Measurements from ENCODE around the gene SYTL2.
"Not testable (repeated sequence)": the region's sequence is repeated elsewhere in the genome, so short reads cannot be mapped to it uniquely, and the experiment has no call there.

SYTL2 gene

DNA sequence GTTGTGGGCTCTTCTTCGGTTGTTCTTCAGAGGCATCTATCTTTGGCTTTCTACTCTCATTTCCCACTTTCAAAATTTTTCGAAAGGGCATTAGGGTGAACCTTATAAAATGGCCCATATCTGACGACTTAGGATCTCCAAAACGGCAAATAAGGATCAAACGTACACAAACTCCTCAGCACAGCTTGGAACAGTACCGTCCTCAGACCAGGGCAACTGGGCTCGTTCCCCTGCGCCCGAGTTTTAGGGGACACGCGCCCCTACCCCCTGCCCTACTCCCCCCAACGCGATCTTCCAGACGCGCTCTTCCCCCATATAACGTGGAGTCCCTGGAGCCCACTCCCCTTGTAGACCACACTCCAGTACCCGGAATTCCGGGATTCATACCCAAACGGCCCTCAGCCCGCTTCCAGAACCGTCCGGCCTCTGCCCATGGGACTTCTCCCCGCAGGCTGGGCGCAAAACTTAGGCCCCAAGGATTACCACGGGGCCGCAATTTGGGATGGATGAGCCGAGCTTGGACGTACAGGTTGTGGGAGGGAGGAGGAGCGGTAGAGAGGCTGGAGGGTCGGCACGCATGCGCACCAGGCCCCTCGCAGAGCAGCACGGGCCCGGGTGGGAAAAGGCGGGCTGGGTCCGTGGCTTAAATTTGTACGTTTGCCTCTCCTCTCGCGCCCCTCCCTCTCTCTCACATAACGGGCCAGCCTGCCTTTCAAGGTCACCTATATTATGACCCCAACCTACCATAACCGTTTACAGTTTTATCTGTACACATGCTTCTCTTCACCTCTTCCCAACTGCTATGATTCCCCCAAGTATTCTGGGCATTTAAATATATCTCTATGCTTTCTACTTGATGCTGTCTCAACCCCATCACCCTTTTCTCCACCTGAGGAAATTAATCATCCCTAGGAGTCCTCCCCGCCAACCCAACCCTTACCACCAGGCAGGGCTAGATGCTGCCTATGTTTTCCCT lies 128.3 kb downstream of the SYTL2 start:
- DNase-seq, result peak; percentile 49

DNA sequence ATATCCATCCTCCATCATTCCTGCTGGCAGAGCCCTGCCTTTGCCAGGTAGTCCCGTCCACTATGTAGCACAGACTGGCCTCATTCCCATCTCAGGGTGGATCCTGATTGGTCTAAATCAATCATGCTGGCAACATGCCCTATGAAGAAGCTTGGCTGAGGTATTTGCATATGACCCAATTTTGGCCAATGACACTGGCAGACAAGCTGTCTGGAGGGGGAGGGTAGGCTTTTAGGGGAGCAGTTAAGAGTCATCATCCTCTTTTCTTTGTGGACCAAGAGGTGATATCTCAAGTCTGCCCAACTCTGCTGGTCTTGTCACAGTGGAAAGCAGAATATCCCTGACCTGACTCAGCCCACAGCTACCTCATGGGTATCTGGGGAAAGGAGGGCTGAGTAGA lies 130.0 kb downstream of the SYTL2 start:
- DNase-seq, result no peak

DNA sequence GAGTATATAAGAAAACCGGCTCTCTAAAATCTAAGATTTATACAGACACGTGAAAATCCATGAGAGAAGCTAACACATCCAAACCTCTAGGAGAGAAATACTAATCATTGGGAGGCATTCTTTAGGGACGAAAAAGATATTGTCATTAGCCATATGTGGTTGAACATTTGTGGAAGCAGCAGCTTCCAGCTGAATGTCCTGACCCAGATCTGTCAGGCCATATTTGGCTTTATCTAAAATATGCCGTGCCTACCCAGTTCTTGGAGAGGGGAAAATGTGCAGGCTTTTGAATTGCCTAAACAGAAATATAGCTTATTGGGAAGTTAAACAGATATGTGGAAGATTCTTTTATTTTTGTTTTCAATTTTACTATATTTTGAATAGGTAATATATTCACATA lies 131.4 kb downstream of the SYTL2 start:
- DNase-seq, result no peak

DNA sequence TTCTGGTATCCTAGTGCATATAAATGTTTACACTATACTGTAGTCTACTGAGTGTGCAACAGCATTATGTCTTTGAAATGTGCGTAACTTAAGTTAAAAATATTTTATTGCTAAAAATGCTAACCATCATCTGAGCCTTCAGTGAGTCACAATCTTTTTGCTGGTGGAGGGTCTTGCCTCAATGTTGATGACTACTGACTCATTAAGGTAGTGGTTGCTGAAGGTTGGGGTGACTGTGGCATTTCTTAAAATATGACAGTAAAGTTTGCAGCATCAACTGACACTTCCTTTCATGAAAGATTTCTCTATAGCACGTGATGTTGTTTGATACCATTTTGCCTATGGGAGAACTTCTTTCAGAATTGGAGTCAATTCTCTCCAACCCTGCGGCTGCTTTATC lies 137.5 kb downstream of the SYTL2 start:
- DNase-seq, result no peak

DNA sequence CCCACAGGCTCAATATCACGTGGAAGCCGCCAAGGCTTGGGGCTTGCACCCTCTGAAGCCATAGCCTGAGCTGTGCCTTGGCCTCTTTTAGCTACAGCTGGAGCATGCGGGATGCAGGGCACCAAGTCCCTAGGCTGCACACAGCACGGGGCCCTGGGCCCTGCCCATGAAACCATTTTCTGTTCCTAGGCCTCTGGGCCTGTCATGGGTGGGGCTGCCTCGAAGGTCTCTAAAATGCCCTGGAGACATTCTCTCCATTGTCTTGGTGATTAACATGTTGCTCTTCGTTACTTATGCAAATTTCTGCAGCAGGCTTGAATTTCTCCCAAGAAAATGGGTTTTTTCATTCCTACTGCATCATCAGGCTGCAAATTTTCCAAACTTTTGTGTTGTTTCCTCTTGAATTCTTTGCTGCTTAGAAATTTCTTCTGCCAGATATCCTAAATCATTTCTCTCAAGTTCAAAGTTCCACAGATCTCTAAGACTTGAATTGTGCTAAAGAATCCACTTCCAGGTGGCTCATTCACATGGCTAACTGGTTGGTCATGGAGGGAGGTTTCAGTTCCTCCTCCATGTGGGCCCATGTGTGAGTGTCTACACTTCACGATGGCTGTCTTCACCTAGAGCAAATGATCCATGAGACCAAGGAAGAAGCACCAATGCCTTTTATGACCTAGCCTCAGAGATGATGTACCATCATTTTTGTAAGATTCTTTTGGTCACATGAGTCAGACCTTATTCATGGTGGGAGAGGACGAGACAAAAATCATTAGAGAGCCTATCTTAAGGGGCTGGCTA lies 138.6 kb downstream of the SYTL2 start:
- DNase-seq, result no peak

DNA sequence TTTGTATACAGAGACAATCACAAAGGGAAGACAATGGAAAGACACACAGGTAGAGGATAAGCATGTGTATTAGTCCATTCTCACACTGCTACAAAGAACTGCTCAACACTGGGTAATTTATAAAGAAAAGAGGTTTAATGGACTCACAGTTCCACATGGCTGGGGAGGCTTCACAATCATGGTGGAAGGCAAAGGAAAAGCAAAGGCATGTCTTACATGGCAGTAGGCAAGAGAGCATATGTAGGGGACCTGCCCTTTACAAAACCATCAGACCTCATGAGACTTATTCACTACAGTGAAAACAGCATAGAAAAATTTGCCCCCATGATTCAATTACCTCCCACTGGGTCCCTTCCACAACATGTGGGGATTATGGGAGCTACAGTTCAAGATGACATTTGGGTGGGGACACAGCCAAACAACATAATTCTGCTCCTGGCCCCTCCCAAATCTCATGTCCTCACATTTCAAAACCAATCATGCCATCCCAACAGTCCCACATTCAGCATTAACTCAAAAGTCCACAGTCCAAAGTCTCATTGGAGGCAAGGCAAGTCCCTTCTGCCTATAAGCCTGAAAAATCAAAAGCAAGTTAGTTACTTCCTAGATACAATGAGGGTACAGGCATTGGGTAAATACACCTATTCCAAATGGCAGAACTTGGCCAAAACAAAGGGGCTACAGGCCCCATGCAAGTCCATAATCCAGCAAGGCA lies 139.8 kb downstream of the SYTL2 start:
- not testable (repeated sequence) for DNase-seq

- no peak for DNase-seq
These were observed 142.8 kb downstream of the SYTL2 start for GRCh38 chr11:85668157-85668556.

GRCh38 chr11:85666687-85667086 lies 144.3 kb downstream of the SYTL2 start:
- no peak for DNase-seq

DNA sequence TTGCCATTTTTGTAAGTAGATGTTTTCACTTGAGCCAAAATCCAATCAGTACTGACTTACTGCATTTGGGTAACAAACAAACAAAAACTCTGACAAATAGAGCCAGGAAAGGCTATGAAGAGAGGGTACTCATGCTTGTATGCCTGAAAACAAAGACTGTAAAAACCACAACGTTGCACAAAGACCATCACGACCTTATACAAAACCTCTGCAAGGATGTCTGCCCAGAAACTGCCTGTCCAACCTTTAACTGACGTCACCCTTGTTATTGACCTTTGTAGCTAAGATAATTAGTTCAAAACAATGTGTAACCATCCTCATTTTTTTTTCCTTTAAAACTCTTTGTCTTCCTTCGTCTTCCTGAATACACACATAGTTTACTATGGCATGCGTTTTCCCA lies 145.2 kb downstream of the SYTL2 start:
- DNase-seq, result no peak

GRCh38 chr11:85664615-85665481 lies 146.1 kb downstream of the SYTL2 start, which contains the start of gene CREBZF:
Gene CREBZF, minus strand, starts transcription at chr11:85665129. Its CDS starts 254 bp downstream, at chr11:85664875.
- DNase-seq, result peak; percentile 94

DNA sequence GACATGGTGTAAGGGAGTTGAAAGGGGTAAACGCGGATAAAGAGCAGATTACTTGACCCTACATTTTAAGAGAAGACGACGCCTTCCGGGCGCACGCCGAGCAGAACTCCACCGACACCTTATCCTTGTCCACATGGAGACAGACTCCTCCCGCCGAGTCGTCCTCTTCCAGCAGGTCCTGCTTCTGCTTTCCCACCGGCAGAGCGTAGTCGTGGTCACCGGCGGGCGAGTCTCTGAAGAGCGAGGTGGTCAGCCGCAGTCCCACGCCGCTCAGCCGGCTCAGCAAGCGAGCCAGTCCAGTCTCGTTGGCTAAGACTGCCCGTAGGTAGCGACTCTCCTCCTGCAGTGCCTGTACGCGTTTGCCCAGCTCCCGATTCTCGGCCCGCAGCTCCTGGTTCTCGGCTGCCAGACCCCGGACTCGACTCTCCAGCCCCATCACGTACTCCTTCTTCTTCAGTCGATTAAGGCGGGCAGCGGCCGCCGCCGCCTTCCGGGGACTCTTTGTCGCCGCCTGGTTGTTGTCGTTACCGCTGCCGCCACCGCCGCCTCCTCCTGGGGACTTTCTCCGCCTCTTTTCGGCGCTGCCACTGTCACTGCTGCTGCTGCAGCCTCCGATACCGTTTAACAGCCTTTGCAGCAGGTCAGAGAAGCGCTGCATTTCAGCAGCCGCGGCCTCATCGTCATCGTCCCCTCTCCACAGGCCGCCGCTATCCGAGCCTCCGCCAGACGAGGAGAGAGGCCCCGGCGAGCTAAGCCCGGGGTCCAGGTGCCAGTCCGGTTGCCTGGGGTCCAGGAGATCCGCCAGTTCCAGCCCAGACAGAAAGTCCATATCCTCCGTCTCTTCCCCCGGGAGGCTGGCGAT lies 147.0 kb downstream of the SYTL2 start:
- peak; percentile 36 for DNase-seq

DNA sequence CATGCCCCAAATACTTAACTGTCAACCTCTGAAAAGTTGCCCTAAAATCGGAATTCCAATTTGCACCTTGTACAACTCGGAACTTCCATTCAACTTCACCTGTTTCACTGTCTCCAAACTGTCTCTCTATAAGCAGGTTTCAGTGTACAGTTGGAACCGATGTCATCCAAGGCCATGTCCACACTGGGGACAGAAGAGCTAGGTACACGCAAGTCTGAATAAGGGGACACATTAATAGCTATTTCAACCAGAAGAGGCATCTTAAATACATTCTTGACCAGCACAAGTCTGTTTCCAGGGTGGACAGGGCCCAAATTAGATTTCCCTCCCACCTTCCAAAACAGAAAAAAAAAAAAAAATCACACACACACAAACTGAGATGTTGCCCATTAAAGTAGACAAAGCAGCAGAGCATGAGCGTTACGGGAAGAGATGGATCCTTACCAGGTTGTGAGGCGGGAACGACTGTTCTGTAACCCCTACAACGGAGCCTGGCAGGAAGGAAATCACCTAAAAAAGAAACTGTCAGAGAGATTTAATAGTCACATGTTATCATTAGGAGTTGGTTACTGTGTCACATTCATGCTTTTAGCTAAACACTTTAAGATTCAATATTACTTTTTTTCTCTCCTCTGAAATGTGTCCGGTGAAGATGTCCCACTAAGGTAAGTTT lies 147.7 kb downstream of the SYTL2 start:
- DNase-seq, result no peak

GRCh38 chr11:85661972-85662664 lies 148.8 kb downstream of the SYTL2 start:
- no peak for DNase-seq

DNA sequence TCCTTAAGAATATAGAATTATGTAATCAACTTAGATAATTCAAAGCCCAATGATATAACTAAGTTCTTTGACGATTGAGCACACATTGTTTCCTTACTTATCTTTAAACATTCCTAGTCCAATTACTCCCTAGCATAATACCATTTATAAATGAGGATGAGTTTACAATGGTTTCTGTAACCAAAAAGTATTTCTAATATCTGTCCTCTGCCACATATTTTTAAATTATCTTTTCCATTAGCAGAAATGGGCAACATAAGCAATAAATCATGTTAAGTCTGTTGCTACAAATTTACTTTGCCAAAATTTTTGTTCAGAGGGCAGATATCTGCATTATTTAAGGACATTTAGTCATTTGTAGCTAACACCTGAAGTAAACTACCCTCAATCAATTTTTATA lies 152.8 kb downstream of the SYTL2 start:
- DNase-seq, result no peak

DNA sequence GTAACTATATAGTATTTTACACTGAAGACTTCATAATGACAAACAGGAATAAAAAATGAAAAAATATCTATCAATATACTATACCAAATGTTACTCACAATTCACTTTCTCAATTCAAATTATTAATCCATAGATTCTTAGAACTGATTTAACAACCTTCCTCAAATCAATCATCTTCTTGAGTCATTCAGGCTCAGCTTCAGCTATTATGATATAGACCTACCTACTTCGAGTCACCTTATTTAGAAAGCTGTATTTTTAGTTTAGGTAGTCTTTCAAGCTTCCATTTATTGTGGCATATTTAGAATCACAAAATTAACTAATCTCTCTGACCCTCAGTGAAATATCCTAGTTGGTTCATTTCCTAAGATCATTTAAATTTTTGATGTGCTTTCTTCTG lies 154.2 kb downstream of the SYTL2 start:
- DNase-seq, result no peak

DNA sequence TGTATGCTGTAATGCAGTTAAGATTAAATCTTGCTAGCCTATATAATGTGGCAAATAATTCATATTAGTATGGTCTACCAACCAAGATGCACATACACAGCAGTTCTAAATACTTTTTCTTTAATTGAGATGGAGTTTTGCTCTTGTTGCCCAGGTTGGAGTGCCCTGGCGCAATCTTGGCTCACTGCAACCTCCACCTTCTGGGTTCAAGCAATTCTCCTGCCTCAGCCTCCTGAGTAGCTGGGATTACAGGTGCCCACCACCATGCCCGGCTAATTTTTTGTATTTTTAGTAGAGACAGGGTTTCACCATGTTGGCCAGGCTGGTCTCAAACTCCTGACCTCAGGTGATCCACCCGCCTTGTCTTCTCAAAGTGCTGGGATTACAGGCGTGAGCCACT lies 156.6 kb downstream of the SYTL2 start:
- not testable (repeated sequence) for DNase-seq

DNA sequence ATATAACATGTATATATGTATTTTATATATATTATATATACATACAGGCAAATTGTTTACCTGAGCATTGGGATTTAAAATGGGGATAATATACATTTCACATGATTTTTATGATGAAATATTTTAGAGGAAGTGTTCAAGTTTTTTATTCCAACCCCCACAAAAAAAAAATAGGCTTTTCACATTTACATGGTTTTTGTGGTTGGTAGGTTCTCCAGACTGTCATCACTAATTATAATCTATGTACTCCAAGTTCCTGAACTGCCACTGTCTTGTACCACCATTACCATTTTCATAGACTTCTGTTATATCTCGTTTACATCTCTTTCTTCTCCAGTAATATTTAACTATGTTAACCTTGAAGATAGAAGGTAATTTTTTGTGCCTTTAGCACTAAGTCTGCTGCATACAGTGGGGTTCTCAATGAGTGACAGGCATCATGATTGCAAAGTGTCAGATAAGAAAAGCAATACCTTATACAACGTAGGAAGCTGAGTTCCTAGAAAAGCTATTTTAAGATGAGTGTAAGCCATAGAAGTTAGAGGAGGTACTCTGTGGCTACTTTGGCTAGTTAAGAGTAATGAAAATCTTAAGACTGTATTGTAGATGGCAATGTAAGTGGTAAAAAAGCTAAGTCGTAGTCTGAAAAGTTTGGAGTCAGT lies 158.0 kb downstream of the SYTL2 start:
- no peak for DNase-seq

DNA sequence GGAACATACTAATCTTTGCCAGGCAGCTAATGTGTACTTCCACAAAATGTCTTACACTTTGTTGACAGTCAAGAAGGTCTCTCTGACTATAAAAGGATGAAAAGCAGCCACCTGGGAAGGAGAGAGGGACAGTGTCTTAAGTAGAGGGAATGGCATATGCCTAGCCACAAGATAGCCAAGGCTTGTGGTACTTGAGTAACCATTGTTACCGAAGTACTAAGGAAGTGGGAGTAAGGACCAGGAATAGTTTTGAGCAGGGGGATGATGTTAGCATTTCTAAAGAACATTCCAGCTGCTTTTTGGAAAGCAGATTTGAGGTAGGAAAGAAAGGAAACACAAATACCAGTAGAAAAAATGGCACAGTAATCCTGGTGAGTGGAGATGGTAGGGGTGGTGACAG lies 159.8 kb downstream of the SYTL2 start:
- DNase-seq, result no peak

DNA sequence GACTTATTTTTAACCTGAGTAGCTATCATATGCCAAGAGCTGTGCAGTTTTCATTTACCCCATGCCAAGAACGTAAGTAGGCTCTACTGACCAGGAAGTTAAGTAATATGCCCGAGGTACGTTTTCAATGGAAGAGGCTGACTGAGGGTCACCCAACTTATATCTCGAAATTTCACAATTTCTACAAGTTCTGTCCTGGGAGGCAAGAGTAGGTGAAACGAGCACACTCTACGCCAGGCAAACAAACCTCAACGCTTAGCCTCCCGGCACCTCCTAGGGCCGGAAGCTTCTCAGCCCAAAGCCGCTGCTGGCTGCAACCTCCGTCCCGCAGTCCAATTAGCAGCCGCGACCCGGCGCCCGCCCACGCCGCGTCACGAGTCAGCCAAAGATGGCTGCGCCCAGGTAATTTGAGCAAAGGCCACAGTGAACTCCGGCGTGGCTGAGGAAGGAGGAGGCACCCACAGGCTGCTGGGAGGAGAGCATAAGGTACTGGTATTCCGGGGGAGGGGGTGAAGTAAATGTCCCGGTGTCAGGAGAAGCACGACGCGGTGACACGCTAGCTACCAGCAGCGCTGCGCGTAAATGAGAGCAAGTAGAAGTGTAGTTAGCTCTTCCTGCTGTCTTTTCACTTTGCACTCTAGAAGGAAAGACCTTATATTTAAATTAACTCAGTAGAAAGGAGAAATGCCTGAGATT lies 163.2 kb downstream of the SYTL2 start, which contains the start of gene TMEM126A:
Gene TMEM126A, plus strand, starts transcription at position 364 of the 696 bp plus-strand sequence. CDS start 2,289 bp downstream, outside the sequence.
- DNase-seq, result peak; percentile 85

Data from NCI-H2227 treated with DMSO at 0.1 percent for 48 hours (cell line).